A549 treated with dexamethasone at 1 μM for 4 hours (cell line): ENCODE data around the gene SPTLC1. TPM values are rescaled to one million over a fixed set of nuclear protein-coding genes. Genes with fewer than 3 reads are reported as not detected.

Source experiments
- total RNA-seq: library from RNA; stranded (reverse); fragments of 200-300 nt; extraction: Qiagen RNA extraction; gene quantifications from 5 replicates; pipeline ENCODE4 v1.2.3, GENCODE V29; 2022

SPTLC1 gene
- 59.0 to 72.1 TPM (median 67.4 TPM) in 5 replicates for total RNA-seq

GRCh38 chr9:92115071-92115858 lies at the start of gene SPTLC1:
TSS of gene SPTLC1 (minus strand) at chr9:92115413. CDS start at chr9:92115370, 43 bp downstream.

Other genes with a start within 250 kb of the SPTLC1 start
- 0.90 to 2.2 TPM (median 2.0 TPM) in 5 replicates for gene ROR2, start 165.2 kb downstream of the SPTLC1 start, total RNA-seq
- gene IARS1, start 178.3 kb upstream of the SPTLC1 start, total RNA-seq: 105 to 124 TPM (median 108 TPM) in 5 replicates
- 28.2 to 38.1 TPM (median 31.6 TPM) in 5 replicates for gene NOL8, start 209.9 kb upstream of the SPTLC1 start, total RNA-seq
- gene CENPP, start 210.5 kb upstream of the SPTLC1 start, total RNA-seq: 5.0 to 9.1 TPM (median 8.6 TPM) in 5 replicates